Upper lobe of left lung (tissue), 6 donors: Measurements from ENCODE around the gene CFAP126. TPM values are rescaled to one million over a fixed set of nuclear protein-coding genes. Genes with fewer than 3 reads are reported as not detected.
A peak's percentile ranks its signal among the peaks of the same experiment; 100 is the strongest.
"Not testable (repeated sequence)": the region's sequence is repeated elsewhere in the genome, so short reads cannot be mapped to it uniquely, and the experiment has no call there.

Experiments used
- ATAC-seq, 2 donors: fragments of 200-7000 bp; cut with Tn5 transposase; one replicate each; pipeline ENCODE4 v1.9.1; 2022; ENCODE audit warnings: mild to moderate bottlenecking in 2 of 2, moderate library complexity in 2 of 2; ENCODE audit not compliant: low FRiP score in 2 of 2
- DNase-seq, 2 donors: peaks; one replicate each; pipeline ENCODE4 v3.0.0-alpha.2; 2019 to 2020
- H3K27ac ChIP-seq, 4 donors: fragments of 200-600 bp; sonication (generic); one replicate each; pipeline ENCODE4 v1.5.1; 2016 to 2019
- H3K27me3 ChIP-seq, 4 donors: fragments of 200-600 bp; sonication (generic); one replicate each; pipeline ENCODE4 v1.5.1; 2017 to 2019
- H3K36me3 ChIP-seq, 4 donors: fragments of 200-600 bp; sonication (generic); one replicate each; pipeline ENCODE4 v1.5.1; 2016 to 2019
- H3K4me1 ChIP-seq, 4 donors: fragments of 200-600 bp; sonication (generic); one replicate each; pipeline ENCODE4 v1.5.1; 2018 to 2019
- H3K4me3 ChIP-seq, 4 donors: fragments of 200-600 bp; sonication (generic); one replicate each; pipeline ENCODE4 v1.5.1; 2017 to 2019; ENCODE audit warnings: mild to moderate bottlenecking in 2 of 4, moderate library complexity in 1 of 4
- H3K9me3 ChIP-seq, 4 donors: fragments of 200-600 bp; sonication (generic); one replicate each; pipeline ENCODE4 v1.5.1; 2018 to 2019
- CTCF ChIP-seq, 6 experiments: fragments of 450-650 bp in 4 of 6; fragments of 200-600 bp in 2 of 6; sonication (generic) in 2 of 6; IDR thresholded peaks; one replicate each; pipeline ENCODE4 v1.5.1; 2016 to 2019; ENCODE audit warnings: antibody characterized with exemption in 6 of 6
- EP300 ChIP-seq, 4 donors: sonication (generic); formaldehyde crosslinking; IDR thresholded peaks; one replicate each; pipeline ENCODE4 v1.5.1; 2017; ENCODE audit warnings: antibody characterized with exemption in 4 of 4, control low read depth in 2 of 4
- POLR2A ChIP-seq, 4 donors: fragments of 450-650 bp; IDR thresholded peaks; one replicate each; pipeline ENCODE4 v1.5.1; 2016 to 2017; ENCODE audit warnings: antibody characterized with exemption in 4 of 4, mild to moderate bottlenecking in 2 of 4
- POLR2AphosphoS5 ChIP-seq, 2 donors: sonication (generic); formaldehyde crosslinking; IDR thresholded peaks; one replicate each; pipeline ENCODE4 v1.5.1; 2017; ENCODE audit warnings: antibody characterized with exemption in 2 of 2
- WGBS, 2 donors: methylation state at CpG; one replicate each; pipeline ENCODE4 v1.1.5; 2017 to 2018; 5-methylcytosine and 5-hydroxymethylcytosine counted together
- total RNA-seq, 6 donors: library from RNA; depleted of rRNA in 4 of 6; stranded (reverse); fragments of >200 nt in 4 of 6; gene quantifications; one replicate each; pipeline versions ENCODE4 v1.1.0 to v1.2.1, GENCODE V29; 2016 to 2021
- donor health status: DM: no; HTN: no; CAD: no; lungs with moderate emphysema.
- donor health status: DM: no; HTN: yes; CAD: no; lungs with severe emphysema.

The CFAP126 gene
- 1 to 10 TPM in 4 of 6 donors, under 1 TPM in 1, not detected in 1; 0.37 to 9.5 (median 4.0) TPM for total RNA-seq

GRCh38 chr1:161367684-161368400 is at the start of gene CFAP126:
TSS of gene CFAP126 (minus strand) at chr1:161367876. CDS start at chr1:161367868, 8 bp downstream.
- no peaks in the 10 kb centered on the region for H3K27me3 ChIP-seq
- DNase-seq (peak in 1 of 2 donors; percentile 82), ATAC-seq (peak; percentile 91 to 93)
- H3K4me1 ChIP-seq, result peaks cover 0 to 7% (median 4%) of the 10 kb centered on the region in 4 donors
- no peaks in the 10 kb centered on the region for H3K9me3 ChIP-seq
- peak within 1 kb of the TSS in 1 of 4 donors; percentile 56 for H3K27ac ChIP-seq
- TF ChIP-seq CTCF (IDR thresholded peaks at IDR 0.05) (peak in 1 of 6 experiments; percentile 34), EP300 (IDR thresholded peaks at IDR 0.05) (no peak), POLR2AphosphoS5 (IDR thresholded peaks at IDR 0.05) (no peak), POLR2A (IDR thresholded peaks at IDR 0.05) (no peak)
- H3K36me3 ChIP-seq, result peaks cover 3 to 22% (median 8%) of the 10 kb centered on the region in 4 donors
- WGBS, 2 donors, result 25 to 30% methylated on average over 6 of the region's 6 CpGs
- H3K4me3 ChIP-seq, result no peak within 1 kb of the TSS

GRCh38 chr1:161413050-161413449 is 45.4 kb upstream of the CFAP126 start:
- ATAC-seq, H3K27ac ChIP-seq, H3K9me3 ChIP-seq, H3K27me3 ChIP-seq, DNase-seq, H3K36me3 ChIP-seq, H3K4me3 ChIP-seq: not testable (repeated sequence)
- WGBS, 2 donors, result 94% methylated on average over 7 of the region's 7 CpGs
- H3K4me1 ChIP-seq, result peaks cover 0 to 12% (median 5%) of the 10 kb centered on the region in 4 donors

GRCh38 chr1:161410636-161410970 is 42.9 kb upstream of the CFAP126 start:
- H3K36me3 ChIP-seq, ATAC-seq, H3K9me3 ChIP-seq, H3K4me3 ChIP-seq, DNase-seq, H3K27me3 ChIP-seq: not testable (repeated sequence)
- H3K4me1 ChIP-seq, result peaks cover 0 to 17% (median 8%) of the 10 kb centered on the region in 4 donors
- WGBS, 2 donors, result 78% methylated on average over 4 of the region's 4 CpGs
- H3K27ac ChIP-seq, result peak overlapping the region in 2 of 4 donors; percentile 32 to 62

GRCh38 chr1:161409848-161410635 is 42.4 kb upstream of the CFAP126 start:
- H3K4me3 ChIP-seq, DNase-seq, H3K27me3 ChIP-seq, ATAC-seq, H3K9me3 ChIP-seq, H3K36me3 ChIP-seq: not testable (repeated sequence)
- WGBS, 2 donors, result 63 to 68% methylated on average over 10 to 13 of the region's 13 CpGs
- peaks cover 0 to 17% (median 8%) of the 10 kb centered on the region in 4 donors for H3K4me1 ChIP-seq
- H3K27ac ChIP-seq, result peak overlapping the region; percentile 30 to 66 (median 47)

- H3K4me3 ChIP-seq, result no peak overlapping the region
- no peaks in the 10 kb centered on the region for H3K9me3 ChIP-seq
- H3K4me1 ChIP-seq, result peaks cover 0 to 20% (median 8%) of the 10 kb centered on the region in 4 donors
- no peak for TF ChIP-seq POLR2A (IDR thresholded peaks at IDR 0.05)
- no peak for TF ChIP-seq CTCF (IDR thresholded peaks at IDR 0.05)
- H3K36me3 ChIP-seq, result no peaks in the 10 kb centered on the region
- H3K27ac ChIP-seq, result peak overlapping the region in 3 of 4 donors; percentile 27 to 62 (median 32)
- WGBS, 2 donors, result 54 to 58% methylated on average over 3 of the region's 3 CpGs
- H3K27me3 ChIP-seq, result no peaks in the 10 kb centered on the region
- DNase-seq, result no peak
- peak in 1 of 2 donors; percentile 73 for ATAC-seq
Observed at GRCh38 chr1:161408429-161409052, 40.9 kb upstream of the CFAP126 start.

- no peak overlapping the region for H3K4me3 ChIP-seq
- no peaks in the 10 kb centered on the region for H3K27me3 ChIP-seq
- no peak for ATAC-seq
- DNase-seq, result no peak
- peaks cover 0 to 20% (median 8%) of the 10 kb centered on the region in 4 donors for H3K4me1 ChIP-seq
- 64 to 89% methylated on average over 6 of the region's 6 CpGs for WGBS, 2 donors
- peak overlapping the region in 1 of 4 donors; percentile 1 for H3K27ac ChIP-seq
- no peaks in the 10 kb centered on the region for H3K36me3 ChIP-seq
- no peak for TF ChIP-seq CTCF (IDR thresholded peaks at IDR 0.05)
- no peak for TF ChIP-seq POLR2A (IDR thresholded peaks at IDR 0.05)
- no peak for TF ChIP-seq POLR2AphosphoS5 (IDR thresholded peaks at IDR 0.05)
- TF ChIP-seq EP300 (IDR thresholded peaks at IDR 0.05), result no peak
- no peaks in the 10 kb centered on the region for H3K9me3 ChIP-seq
Observed at GRCh38 chr1:161407451-161407985, 39.8 kb upstream of the CFAP126 start.

- DNase-seq, result peak in 1 of 2 donors; percentile 62
- not testable (repeated sequence) for H3K27me3 ChIP-seq, H3K27ac ChIP-seq, H3K9me3 ChIP-seq, H3K36me3 ChIP-seq, H3K4me3 ChIP-seq, ATAC-seq
- H3K4me1 ChIP-seq, result peaks cover 0 to 20% (median 8%) of the 10 kb centered on the region in 4 donors
- WGBS, 2 donors, result 96 to 97% methylated on average over 7 to 17 of the region's 17 CpGs
Observed at GRCh38 chr1:161406551-161406950, 38.9 kb upstream of the CFAP126 start.
